HepG2 (cell line): ENCODE data around the gene AP2B1.

Experiments used
- ATF2 ChIP-seq: sonication (generic); formaldehyde crosslinking; IDR thresholded peaks from 2 replicates; pipeline ENCODE4 v1.4.0; 2020; ENCODE audit warnings: missing genetic modification reagents
- BCLAF1 ChIP-seq: fragments of 450-650 bp; IDR thresholded peaks from 2 replicates; pipeline ENCODE4 v1.6.1; 2017; ENCODE audit warnings: mild to moderate bottlenecking
- CTCF ChIP-seq: sonication (generic); formaldehyde crosslinking; IDR thresholded peaks from 2 replicates; pipeline ENCODE4 v1.5.0; 2020; ENCODE audit warnings: mild to moderate bottlenecking, missing genetic modification reagents, moderate library complexity
- ELF1 ChIP-seq: sonication (generic); formaldehyde crosslinking; IDR thresholded peaks from 2 replicates; pipeline ENCODE4 v1.4.0; 2020; ENCODE audit warnings: missing genetic modification reagents
- MYNN ChIP-seq: sonication (generic); formaldehyde crosslinking; IDR thresholded peaks from 2 replicates; pipeline ENCODE4 v1.4.0; 2020; ENCODE audit warnings: mild to moderate bottlenecking, low read depth, missing genetic modification reagents
- POLR2A ChIP-seq, 2 experiments: IDR thresholded peaks; 2 replicates each; pipeline ENCODE4 v1.6.1; 2011; ENCODE audit warnings: low read depth in 2 of 2, low read length in 2 of 2, mild to moderate bottlenecking in 1 of 2, moderate library complexity in 1 of 2; ENCODE audit not compliant: insufficient read depth in 1 of 2
- PREB ChIP-seq: sonication (generic); formaldehyde crosslinking; IDR thresholded peaks from 2 replicates; pipeline ENCODE4 v1.4.0; 2020; ENCODE audit warnings: missing genetic modification reagents
- SMC3 ChIP-seq: IDR thresholded peaks from 2 replicates; pipeline ENCODE4 v1.6.1; 2011; ENCODE audit warnings: low read length, improper control_type of control experiment
- ZBTB4 ChIP-seq: sonication (generic); formaldehyde crosslinking; IDR thresholded peaks from 2 replicates; pipeline ENCODE4 v1.4.0; 2020; ENCODE audit warnings: missing genetic modification reagents, mild to moderate bottlenecking, borderline replicate concordance
- ZNF274 ChIP-seq: sonication (generic); formaldehyde crosslinking; IDR thresholded peaks from 2 replicates; pipeline ENCODE4 v1.5.1; 2020; ENCODE audit warnings: mild to moderate bottlenecking, missing genetic modification reagents
- ZNF335 ChIP-seq: sonication (generic); formaldehyde crosslinking; IDR thresholded peaks from 2 replicates; pipeline ENCODE4 v1.4.0; 2020; ENCODE audit warnings: missing genetic modification reagents
- ZNF775 ChIP-seq: sonication (generic); formaldehyde crosslinking; IDR thresholded peaks from 2 replicates; pipeline ENCODE4 v1.4.0; 2020; ENCODE audit warnings: missing genetic modification reagents, mild to moderate bottlenecking, moderate library complexity, borderline replicate concordance
- ZNF883 ChIP-seq: sonication (generic); formaldehyde crosslinking; IDR thresholded peaks from 2 replicates; pipeline ENCODE4 v1.5.1; 2020; ENCODE audit warnings: mild to moderate bottlenecking, missing genetic modification reagents; ENCODE audit errors: not compliant biosample characterization

- TF ChIP-seq ZBTB4 (no peak), BCLAF1 (no peak), ZNF274 (CRISPR knock-in tag) (no peak), ZNF883 (CRISPR knock-in tag) (no peak), POLR2A (IDR thresholded peaks at IDR 0.05; ENCODE audit: insufficient read depth in 1 of 2, low read depth in 2 of 2, low read length in 2 of 2) (peak in 1 of 2 experiments; percentile 63; a peak in 1 of 4 replicates), ATF2 (CRISPR knock-in tag) (no peak), ZNF335 (no peak), ZNF775 (CRISPR knock-in tag) (no peak), ELF1 (no peak), CTCF (CRISPR knock-in tag) (no peak), SMC3 (no peak), PREB (CRISPR knock-in tag) (no peak), MYNN (no peak)
These were observed 144.3 kb downstream of the AP2B1 start, which contains the start of gene RASL10B for GRCh38 chr17:35731239-35731916.
